ENCODE results near the gene ENTPD5.

- TF ChIP-seq TARDBP (IDR thresholded peaks at IDR 0.05) (no peak), SP1 (IDR thresholded peaks at IDR 0.05) (no peak), FOXM1 (IDR thresholded peaks at IDR 0.05; ENCODE audit: borderline replicate concordance) (no peak)
Measured at GRCh38 chr14:74062809-74063150, 43.7 kb upstream of the ENTPD5 start.

Data from HEK293T (cell line).